ENCODE results near the gene NUCB1.

Gene NUCB1

DNA sequence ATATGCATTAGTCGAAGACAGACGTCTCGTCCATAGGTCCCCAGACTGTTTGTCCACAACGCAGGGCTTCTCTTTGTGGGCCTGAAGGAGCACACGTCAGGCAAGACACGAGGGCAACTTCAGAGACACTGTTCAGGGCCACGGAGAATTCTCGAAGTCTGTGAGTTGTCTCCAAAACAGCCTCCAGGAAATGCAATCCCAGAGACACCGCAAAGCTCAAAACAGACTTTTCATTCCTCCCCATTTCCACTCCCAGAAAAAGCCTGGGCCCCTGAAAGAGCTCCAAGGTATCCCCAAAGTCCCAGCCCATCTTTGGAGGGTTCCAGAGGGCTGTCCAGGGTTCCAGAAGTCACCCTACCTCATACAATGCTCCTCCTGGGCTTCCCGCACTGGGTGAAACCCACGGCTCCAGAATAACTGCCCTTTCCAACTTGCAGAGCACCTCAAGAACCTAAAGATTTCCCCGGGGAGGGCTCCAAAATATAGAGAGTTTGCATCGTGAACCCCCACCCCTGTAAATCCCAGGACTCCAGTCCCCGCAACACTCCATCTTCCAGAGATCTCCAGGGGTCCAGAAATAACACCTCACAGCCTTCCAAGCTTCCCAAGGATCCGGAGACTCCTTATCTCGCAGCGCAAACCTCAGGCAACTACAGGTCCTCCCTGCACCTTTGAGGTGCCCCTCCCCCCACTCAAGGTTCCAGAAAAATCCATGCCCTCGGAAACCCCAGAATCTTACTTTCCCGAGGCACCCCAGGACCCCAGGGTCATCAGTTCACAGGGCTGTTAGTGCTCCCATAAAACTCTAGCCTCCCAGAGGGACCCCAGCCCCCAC, 64.3 kb downstream of the NUCB1 start:
- DNase-seq = no peak

DNA sequence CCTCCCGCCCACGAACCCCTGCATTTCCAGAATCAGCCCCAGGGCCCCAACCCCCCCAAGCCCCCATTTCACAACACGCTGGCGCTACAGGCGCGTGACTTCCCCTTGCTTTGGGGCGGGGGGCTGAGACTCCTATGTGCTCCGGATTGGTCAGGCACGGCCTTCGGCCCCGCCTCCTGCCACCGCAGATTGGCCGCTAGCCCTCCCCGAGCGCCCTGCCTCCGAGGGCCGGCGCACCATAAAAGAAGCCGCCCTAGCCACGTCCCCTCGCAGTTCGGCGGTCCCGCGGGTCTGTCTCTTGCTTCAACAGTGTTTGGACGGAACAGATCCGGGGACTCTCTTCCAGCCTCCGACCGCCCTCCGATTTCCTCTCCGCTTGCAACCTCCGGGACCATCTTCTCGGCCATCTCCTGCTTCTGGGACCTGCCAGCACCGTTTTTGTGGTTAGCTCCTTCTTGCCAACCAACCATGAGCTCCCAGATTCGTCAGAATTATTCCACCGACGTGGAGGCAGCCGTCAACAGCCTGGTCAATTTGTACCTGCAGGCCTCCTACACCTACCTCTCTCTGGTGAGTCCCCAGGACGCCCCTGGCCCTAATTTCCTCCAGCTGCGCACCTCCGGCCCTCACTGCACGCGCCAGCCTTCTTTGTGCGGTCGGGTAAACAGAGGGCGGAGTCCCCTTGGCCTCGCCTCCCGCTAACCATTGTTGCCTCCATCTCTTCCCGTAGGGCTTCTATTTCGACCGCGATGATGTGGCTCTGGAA, 65.1 kb downstream of the NUCB1 start, which contains the start of gene FTL:
TSS of gene FTL (plus strand) at position 270 of the 766 bp plus-strand sequence. CDS start at position 469, 199 bp downstream.
- peak; percentile 97 for DNase-seq

DNA sequence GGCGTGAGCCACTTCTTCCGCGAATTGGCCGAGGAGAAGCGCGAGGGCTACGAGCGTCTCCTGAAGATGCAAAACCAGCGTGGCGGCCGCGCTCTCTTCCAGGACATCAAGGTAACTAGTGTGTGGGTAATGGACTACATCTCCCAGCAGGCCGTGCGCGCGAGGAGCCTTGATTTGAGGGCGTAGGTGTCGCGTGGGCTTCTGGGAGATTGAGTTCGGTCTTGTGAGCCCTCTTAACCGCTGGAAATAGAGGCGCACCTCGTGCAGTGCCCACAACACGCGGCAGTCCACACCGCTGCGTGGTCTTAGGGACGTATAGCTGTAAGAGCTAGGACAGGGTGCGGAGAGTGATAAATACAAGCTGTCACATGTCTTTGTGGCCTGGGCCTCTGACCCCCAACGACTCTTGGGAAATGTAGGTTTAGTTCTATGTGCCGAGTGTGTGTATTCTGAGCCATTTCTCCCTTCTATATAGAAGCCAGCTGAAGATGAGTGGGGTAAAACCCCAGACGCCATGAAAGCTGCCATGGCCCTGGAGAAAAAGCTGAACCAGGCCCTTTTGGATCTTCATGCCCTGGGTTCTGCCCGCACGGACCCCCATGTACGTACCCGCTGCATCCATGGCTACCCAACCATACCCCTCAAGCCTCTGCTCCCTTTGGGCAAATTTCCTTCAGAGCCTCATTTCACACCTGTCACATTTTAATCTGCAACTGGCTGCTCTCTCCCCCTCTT, 65.9 kb downstream of the NUCB1 start:
- peak; percentile 92 for DNase-seq

DNA sequence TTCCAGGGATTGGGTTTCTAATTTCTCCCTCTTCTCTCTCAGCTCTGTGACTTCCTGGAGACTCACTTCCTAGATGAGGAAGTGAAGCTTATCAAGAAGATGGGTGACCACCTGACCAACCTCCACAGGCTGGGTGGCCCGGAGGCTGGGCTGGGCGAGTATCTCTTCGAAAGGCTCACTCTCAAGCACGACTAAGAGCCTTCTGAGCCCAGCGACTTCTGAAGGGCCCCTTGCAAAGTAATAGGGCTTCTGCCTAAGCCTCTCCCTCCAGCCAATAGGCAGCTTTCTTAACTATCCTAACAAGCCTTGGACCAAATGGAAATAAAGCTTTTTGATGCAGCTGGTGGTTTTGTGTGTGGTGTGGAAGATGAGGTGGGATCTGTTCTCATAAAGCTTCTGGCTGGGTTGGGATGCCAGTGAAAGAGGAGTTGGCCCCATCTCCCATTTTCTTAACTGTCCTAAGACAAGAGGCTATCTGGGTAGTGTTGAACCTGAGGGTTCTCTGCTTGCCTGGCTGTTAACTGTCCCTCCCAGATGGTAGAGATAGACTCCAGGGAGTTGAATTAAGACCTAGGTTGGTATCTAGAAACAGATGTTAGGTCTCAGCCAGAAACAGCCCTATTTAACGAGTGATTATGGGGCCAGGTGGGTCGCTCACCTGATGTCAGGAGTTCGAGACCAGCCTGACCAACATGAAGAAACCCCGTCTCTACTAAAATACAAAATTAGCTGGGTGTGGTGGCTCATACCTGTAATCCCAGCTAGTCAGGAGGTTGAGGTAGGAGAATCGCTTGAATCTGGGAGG, 66.6 kb downstream of the NUCB1 start:
- DNase-seq = no peak

DNA sequence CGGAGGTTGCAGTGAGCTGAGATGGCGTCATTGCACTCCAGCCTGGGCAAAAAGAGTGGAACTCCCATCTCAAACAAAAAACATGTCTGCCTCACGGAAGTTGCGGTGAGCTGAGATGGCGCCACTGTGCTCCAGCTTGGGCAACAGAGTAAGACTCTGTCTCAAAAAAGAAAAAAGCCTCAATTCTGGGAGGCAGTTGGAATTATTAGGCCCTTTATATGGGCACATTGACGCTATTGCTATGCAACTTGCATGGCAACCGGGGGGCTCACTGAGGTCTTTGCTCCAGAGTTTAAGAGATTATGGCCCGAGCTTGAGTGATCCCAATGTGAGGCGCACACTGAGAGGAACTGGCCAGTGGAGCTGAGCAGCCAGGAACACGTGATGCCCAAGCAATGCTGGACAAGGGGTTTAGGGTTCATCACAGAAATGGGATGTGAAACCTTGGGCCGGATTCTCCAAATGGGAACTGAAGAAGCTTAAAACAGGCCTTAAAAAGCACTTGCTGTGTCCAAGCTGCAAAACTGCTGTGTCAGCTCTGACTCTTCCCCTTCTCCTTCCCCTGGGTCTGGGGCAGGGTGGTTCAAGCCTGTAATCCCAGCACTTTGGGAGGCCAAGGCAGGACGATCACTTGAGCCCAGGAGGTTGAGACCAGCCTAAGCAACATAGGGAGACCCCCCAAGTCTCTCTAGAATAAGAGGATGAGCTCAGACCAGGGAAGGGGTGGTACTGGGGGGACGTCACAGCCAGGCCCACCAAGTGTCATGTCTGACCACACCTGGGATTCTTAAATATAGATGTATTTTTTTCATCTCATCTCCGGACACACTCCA, 67.5 kb downstream of the NUCB1 start:
- DNase-seq = peak; percentile 49

DNA sequence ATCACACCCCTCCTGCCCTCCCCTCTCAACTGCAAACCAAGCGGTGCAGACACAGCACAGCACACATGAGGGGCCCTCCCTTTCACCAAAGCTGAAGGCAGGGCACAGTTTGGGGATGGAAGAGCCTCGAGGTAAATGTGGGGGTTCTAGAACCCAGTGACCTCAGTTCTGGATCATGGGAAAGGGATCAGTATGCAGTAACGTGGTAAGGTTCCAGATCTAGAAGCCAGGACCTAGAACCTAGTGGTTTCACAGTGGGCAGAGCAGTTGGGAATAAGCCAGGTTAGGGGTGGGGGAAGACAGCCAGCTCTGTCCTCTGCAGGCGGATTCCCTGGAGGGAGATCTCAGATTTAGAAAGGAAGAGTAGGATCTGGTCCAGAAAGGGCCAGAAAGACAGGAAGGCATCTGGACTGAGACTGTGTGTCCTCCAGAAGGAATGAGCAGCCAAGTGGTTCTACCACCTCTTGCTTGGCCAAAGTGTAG, 68.1 kb downstream of the NUCB1 start:
- no peak for DNase-seq

DNA sequence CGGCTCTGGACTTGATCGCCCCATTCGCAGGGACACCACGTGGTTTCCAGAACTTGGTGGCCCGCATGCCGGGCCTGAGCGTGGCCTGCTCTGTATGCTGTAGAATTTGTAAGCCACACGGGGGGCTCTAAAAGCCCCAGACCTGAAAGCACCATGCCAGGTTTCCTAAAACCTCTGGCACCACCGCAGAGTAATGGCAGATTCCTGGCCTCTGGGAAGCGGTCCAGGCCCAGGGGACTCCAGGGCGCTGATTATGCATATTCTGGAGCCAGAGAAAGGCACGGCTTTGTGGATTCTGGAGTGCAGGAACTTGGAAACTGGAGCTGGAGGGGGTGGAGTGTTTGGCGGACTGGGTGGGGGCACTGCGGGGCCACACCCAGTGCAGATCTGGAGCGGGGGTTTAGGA, 68.7 kb downstream of the NUCB1 start:
- DNase-seq = no peak

DNA sequence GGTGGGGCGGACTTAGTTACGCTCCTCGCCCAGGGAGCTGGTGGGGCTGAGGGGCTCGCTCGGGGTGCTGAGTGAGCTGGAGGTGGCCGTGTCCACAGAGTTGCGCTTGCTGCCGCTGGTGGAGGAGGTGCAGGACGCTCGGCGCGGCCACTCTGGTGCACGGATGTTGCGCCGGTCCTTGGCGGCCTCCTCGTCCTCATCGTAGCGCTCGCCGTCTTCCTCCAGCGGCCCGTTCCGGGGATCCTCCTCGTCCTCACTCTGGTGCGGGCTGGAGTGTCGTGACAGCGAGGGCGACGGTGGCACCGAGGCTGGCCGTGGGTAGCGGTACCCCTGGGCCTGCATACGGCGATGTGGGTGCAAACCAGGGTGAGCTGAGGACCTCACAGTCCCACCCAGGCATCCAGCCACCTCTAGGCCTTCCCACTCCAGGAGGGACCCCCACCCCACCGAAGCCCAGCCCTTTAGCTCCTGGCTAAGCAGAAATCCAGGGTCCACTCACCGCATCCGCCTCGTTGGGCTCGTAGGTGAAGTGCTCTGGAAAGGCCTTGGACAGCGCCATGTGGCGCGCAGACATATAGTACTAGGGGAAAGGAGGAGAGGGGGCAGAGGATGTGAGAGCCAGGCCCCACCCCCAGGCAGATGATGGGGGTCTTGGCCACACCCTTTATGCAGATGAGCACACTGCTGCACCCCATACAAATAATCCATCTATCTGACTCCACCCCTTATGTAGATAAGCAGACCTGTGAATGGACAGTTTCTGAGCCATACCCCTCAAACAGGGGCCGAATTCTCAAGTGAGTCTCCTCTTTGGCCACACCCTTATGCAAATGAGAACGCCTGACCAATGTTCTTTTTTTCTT, 69.4 kb downstream of the NUCB1 start:
- DNase-seq = no peak

DNA sequence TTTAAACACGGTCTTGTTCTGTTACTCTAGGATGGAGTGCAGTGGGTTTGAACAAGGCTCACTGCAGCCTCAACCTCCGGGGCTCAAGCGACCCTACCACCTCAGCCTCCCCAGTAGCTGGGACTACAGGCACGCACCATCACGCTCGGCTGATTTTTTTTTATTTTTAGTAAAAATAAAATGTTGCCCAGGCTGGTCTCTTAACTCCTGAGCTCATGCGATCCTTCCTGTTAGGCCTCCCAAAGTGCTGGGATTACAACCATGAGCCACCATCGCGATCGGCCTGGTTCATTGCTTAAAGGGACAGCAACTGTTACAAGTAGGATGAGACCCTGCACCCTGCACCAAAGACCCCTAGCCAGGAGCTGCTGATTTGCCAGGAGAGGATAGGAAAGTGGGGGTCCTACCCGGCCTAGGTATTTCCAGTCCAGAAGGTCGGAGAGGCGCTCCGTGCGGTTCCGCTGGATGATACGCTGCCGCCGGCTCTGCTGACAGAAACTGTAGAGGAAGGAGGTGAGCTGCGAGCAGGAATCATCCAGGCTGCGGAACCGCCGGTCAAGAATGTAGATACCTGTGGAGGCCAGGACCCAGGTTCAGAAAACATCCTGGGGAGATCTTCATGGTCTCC, 70.1 kb downstream of the NUCB1 start:
- no peak for DNase-seq

DNA sequence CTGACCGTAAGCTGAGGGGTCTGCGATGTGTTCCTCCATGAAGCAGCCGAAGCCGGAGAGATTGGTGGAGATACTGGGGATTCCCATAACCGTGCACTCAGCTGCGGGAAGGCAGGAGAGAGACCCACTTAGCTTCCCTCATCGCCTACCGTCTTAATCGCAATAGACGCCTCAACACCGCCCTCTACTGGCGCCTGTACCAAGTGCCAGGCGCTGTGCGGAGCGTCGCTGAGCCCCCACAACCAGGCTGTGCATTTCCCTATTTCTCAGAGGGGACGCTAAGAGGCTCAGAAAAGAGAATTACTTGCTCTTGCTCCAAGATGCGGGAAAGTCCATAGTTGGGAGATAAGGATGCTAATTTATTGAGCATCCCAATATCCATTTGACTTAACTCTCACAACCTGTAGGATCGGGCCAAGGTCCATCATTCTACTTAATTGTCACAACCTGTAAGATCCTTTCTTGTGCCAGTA, 70.8 kb downstream of the NUCB1 start:
- peak; percentile 77 for DNase-seq
